IMR-90 (cell line): ENCODE data around the gene PTBP1. TPM values are rescaled to one million over a fixed set of nuclear protein-coding genes. Genes with fewer than 3 reads are reported as not detected.
A peak's percentile ranks its signal among the peaks of the same experiment; 100 is the strongest.

Experiments used
- ATAC-seq: fragments of 200-7000 bp; cut with Tn5 transposase; 2 replicates; pipeline ENCODE4 v1.9.1; 2020; ENCODE audit warnings: low read depth, mild to moderate bottlenecking, moderate library complexity
- BruUV-seq: library from RNA; stranded (reverse); fragments of 400-500 nt; replicated peaks from 2 replicates; lab custom pipeline; 2021; lab: Mats Ljungman, UMichigan
- CTCF ChIA-PET: fragments of 300-600 bp; formaldehyde crosslinking; extraction: SDS; loops from one replicate; lab custom pipeline; 2021; ENCODE audit warnings: antibody characterized with exemption; lab: Yijun Ruan, JAX
- POLR2A ChIA-PET: fragments of 300-600 bp; sonication (Branson Sonifier 250); formaldehyde crosslinking; loops from one replicate; lab custom pipeline; 2022; ENCODE audit warnings: antibody characterized with exemption; ENCODE audit not compliant: unreplicated experiment; lab: Charles Lee
- DNase-seq: peaks from one replicate; pipeline ENCODE4 v3.0.0; 2013
- H2AFZ ChIP-seq: replicated peaks from 2 replicates; pipeline ENCODE3; 2013; ENCODE audit warnings: low read length, mild to moderate bottlenecking; ENCODE audit not compliant: poor library complexity
- H2AK5ac ChIP-seq: 2 replicates; pipeline ENCODE4 v1.6.1; 2013; ENCODE audit warnings: low read depth, low read length, inconsistent platforms
- H2AK9ac ChIP-seq: replicated peaks from 2 replicates; pipeline ENCODE3; 2013; ENCODE audit warnings: mild to moderate bottlenecking, low read depth, low read length, moderate library complexity; ENCODE audit not compliant: poor library complexity
- H2BK120ac ChIP-seq: 2 replicates; pipeline ENCODE4 v1.6.1; 2013; ENCODE audit warnings: low read depth, low read length, inconsistent platforms
- H2BK15ac ChIP-seq: 3 replicates; pipeline ENCODE4 v1.6.1; 2013; ENCODE audit warnings: low read depth, low read length, inconsistent platforms
- H2BK20ac ChIP-seq: 2 replicates; pipeline ENCODE4 v1.6.1; 2013; ENCODE audit warnings: low read depth, mild to moderate bottlenecking, inconsistent platforms, low read length, moderate library complexity
- H2BK5ac ChIP-seq: 2 replicates; pipeline ENCODE4 v1.6.1; 2013; ENCODE audit warnings: mild to moderate bottlenecking, low read depth, low read length, inconsistent platforms; ENCODE audit not compliant: poor library complexity, severe bottlenecking
- H3K14ac ChIP-seq: replicated peaks from 2 replicates; pipeline ENCODE4 v1.6.1; 2013; ENCODE audit warnings: low read depth, low read length, inconsistent platforms
- H3K18ac ChIP-seq: 2 replicates; pipeline ENCODE4 v1.6.1; 2013; ENCODE audit warnings: low read depth, low read length, control low read depth
- H3K23ac ChIP-seq: 2 replicates; pipeline ENCODE4 v1.6.1; 2013; ENCODE audit warnings: low read depth, low read length, inconsistent platforms
- H3K27ac ChIP-seq: 2 replicates; pipeline ENCODE4 v1.5.1; 2013; ENCODE audit warnings: mild to moderate bottlenecking, control low read depth, low read length; ENCODE audit not compliant: insufficient read depth
- H3K27me3 ChIP-seq: 2 replicates; pipeline ENCODE4 v1.6.1; 2013; ENCODE audit warnings: low read length; ENCODE audit not compliant: control insufficient read depth, insufficient read depth
- H3K36me3 ChIP-seq: 2 replicates; pipeline ENCODE4 v1.6.1; 2013; ENCODE audit warnings: low read length, mixed read lengths; ENCODE audit not compliant: control insufficient read depth, insufficient read depth
- H3K4ac ChIP-seq: 2 replicates; pipeline ENCODE4 v1.6.1; 2013; ENCODE audit warnings: low read depth, low read length, inconsistent platforms
- H3K4me1 ChIP-seq: 2 replicates; pipeline ENCODE4 v1.6.1; 2013; ENCODE audit warnings: low read length, mixed read lengths; ENCODE audit not compliant: control insufficient read depth, insufficient read depth
- H3K4me2 ChIP-seq: 2 replicates; pipeline ENCODE4 v1.6.1; 2013; ENCODE audit warnings: low read depth, mild to moderate bottlenecking, control low read depth, low read length, moderate library complexity
- H3K4me3 ChIP-seq: 2 replicates; pipeline ENCODE4 v1.5.1; 2013; ENCODE audit warnings: low read depth, mild to moderate bottlenecking, control low read depth, low read length, moderate library complexity; ENCODE audit not compliant: insufficient read depth
- H3K56ac ChIP-seq: 2 replicates; pipeline ENCODE4 v1.6.1; 2013; ENCODE audit warnings: low read length, inconsistent platforms; ENCODE audit not compliant: insufficient read depth; ENCODE audit errors: extremely low read depth
- H3K79me1 ChIP-seq, 2 experiments: 2 replicates each; pipeline ENCODE4 v1.6.1; 2013; ENCODE audit warnings: low read length in 2 of 2, inconsistent platforms in 1 of 2, low read depth in 1 of 2
- H3K9ac ChIP-seq: 2 replicates; pipeline ENCODE4 v1.6.1; 2013; ENCODE audit warnings: low read depth, low read length, control low read depth
- H3K9me1 ChIP-seq: 2 replicates; pipeline ENCODE4 v1.6.1; 2013; ENCODE audit warnings: low read length, inconsistent platforms; ENCODE audit not compliant: insufficient read depth
- H3K9me3 ChIP-seq: 2 replicates; pipeline ENCODE4 v1.6.1; 2013; ENCODE audit warnings: low read length; ENCODE audit not compliant: control insufficient read depth, insufficient read depth
- H4K20me1 ChIP-seq: 2 replicates; pipeline ENCODE4 v1.6.1; 2013; ENCODE audit warnings: low read length, inconsistent platforms; ENCODE audit not compliant: insufficient read depth
- H4K5ac ChIP-seq: 2 replicates; pipeline ENCODE4 v1.6.1; 2013; ENCODE audit warnings: mild to moderate bottlenecking, low read depth, low read length, control low read depth
- H4K8ac ChIP-seq, 2 experiments: 2 replicates each; pipeline ENCODE4 v1.6.1; 2013; ENCODE audit warnings: low read depth in 2 of 2, low read length in 2 of 2, control low read depth in 1 of 2, inconsistent platforms in 1 of 2
- H4K91ac ChIP-seq: 2 replicates; pipeline ENCODE4 v1.6.1; 2013; ENCODE audit warnings: low read depth, low read length, inconsistent platforms; ENCODE audit not compliant: insufficient read depth
- BHLHE40 ChIP-seq: fragments of 150-350 bp; IDR thresholded peaks from 2 replicates; pipeline ENCODE4 v1.6.1; 2016; ENCODE audit warnings: mild to moderate bottlenecking, low read depth, low read length
- CEBPB ChIP-seq: IDR thresholded peaks from 2 replicates; pipeline ENCODE4 v1.6.1; 2012; ENCODE audit warnings: low read depth, low read length, improper control_type of control experiment
- CHD1 ChIP-seq: IDR thresholded peaks from 2 replicates; pipeline ENCODE4 v1.6.1; 2012; ENCODE audit warnings: low read depth, low read length, improper control_type of control experiment
- FOS ChIP-seq: fragments of 150-350 bp; IDR thresholded peaks from 2 replicates; pipeline ENCODE4 v1.6.1; 2016; ENCODE audit warnings: low read depth, low read length
- MAFK ChIP-seq: IDR thresholded peaks from 2 replicates; pipeline ENCODE4 v1.6.1; 2012; ENCODE audit warnings: low read depth, low read length, improper control_type of control experiment
- MAZ ChIP-seq: IDR thresholded peaks from 2 replicates; pipeline ENCODE4 v1.6.1; 2012; ENCODE audit warnings: low read depth, mild to moderate bottlenecking, low read length, improper control_type of control experiment, moderate library complexity, borderline replicate concordance
- MXI1 ChIP-seq: IDR thresholded peaks from 2 replicates; pipeline ENCODE4 v1.6.1; 2012; ENCODE audit warnings: low read depth, mild to moderate bottlenecking, low read length, moderate library complexity, borderline replicate concordance
- NFE2L2 ChIP-seq: fragments of 150-350 bp; IDR thresholded peaks from 2 replicates; pipeline ENCODE4 v1.6.1; 2016; ENCODE audit warnings: low read depth, mild to moderate bottlenecking, low read length
- POLR2A ChIP-seq: IDR thresholded peaks from 2 replicates; pipeline ENCODE4 v1.6.1; 2012; ENCODE audit warnings: mild to moderate bottlenecking, low read depth, low read length
- RAD21 ChIP-seq: IDR thresholded peaks from 2 replicates; pipeline ENCODE4 v1.6.1; 2012; ENCODE audit warnings: low read length, improper control_type of control experiment
- RCOR1 ChIP-seq: IDR thresholded peaks from 2 replicates; pipeline ENCODE4 v1.6.1; 2012; ENCODE audit warnings: mild to moderate bottlenecking, low read length, improper control_type of control experiment; ENCODE audit not compliant: insufficient replicate concordance
- RFX5 ChIP-seq: IDR thresholded peaks from 2 replicates; pipeline ENCODE4 v1.8.0; 2012; ENCODE audit warnings: low read depth, mild to moderate bottlenecking, low read length, moderate library complexity
- SMC3 ChIP-seq: fragments of 150-350 bp; IDR thresholded peaks from 2 replicates; pipeline ENCODE4 v1.6.1; 2016; ENCODE audit warnings: low read depth, mild to moderate bottlenecking, antibody characterized with exemption, low read length, moderate library complexity
- WGBS, 2 experiments: methylation state at CpG; one replicate each; pipeline versions ENCODE4 v1.1.5 to v1.1.7; 2013; ENCODE audit warnings: missing lambda C conversion rate in 2 of 2; ENCODE audit not compliant: insufficient read length in 1 of 2; ENCODE audit errors: extremely low coverage in 2 of 2; 5-methylcytosine and 5-hydroxymethylcytosine counted together
- dilution Hi-C: fragments of 300-500 bp; cut with HindIII; formaldehyde crosslinking; loops from one replicate; pipeline ENCODE4 v1.14.3; 2018; ENCODE audit warnings: low sequenced_read_pairs; ENCODE audit not compliant: unreplicated experiment
- in situ Hi-C: fragments of 300-500 bp; cut with MboI; formaldehyde crosslinking; loops from 3 replicates; pipeline ENCODE4 v1.14.3; 2019; ENCODE audit warnings: low sequenced_read_pairs, inconsistent platforms, mixed read lengths
- intact Hi-C: fragments of 100-400 bp; cut with micrococcal nuclease; formaldehyde crosslinking; loops from 2 replicates; pipeline ENCODE4 v1.10.0; 2022
- polyA plus RNA-seq, 3 experiments: library from polyadenylated mRNA; depleted of rRNA; stranded (reverse); fragments of >200 nt; gene quantifications; 2 replicates each; pipeline ENCODE4 v1.2.3, GENCODE V29; 2012; ENCODE audit warnings: low replicate concordance in 1 of 3
- total RNA-seq: library from RNA; depleted of rRNA; stranded (reverse); fragments of >200 nt; gene quantifications from 2 replicates; pipeline ENCODE4 v1.2.3, GENCODE V29; 2012
- TF ChIP-seq, protein P1 (sequence below): fragments of 150-350 bp; IDR thresholded peaks from 2 replicates; pipeline ENCODE4 v1.6.1; 2016; ENCODE audit warnings: low read depth, mild to moderate bottlenecking, low read length, moderate library complexity, borderline replicate concordance
- TF ChIP-seq, protein P2 (sequence below): fragments of 150-350 bp; IDR thresholded peaks from 2 replicates; pipeline ENCODE4 v1.6.1; 2017; ENCODE audit warnings: mild to moderate bottlenecking, antibody characterized with exemption, low read length, low read depth
- TF ChIP-seq, protein P3 (sequence below): conservative IDR thresholded peaks from 2 replicates; pipeline ENCODE4 v1.5.1; 2012; ENCODE audit warnings: mild to moderate bottlenecking, low read depth, low read length, improper control_type of control experiment

Gene PTBP1
- total and polyA plus RNA-seq, 2 of the 4 experiments (the other 2 are of a cell fraction): 146 to 269 TPM

DNA sequence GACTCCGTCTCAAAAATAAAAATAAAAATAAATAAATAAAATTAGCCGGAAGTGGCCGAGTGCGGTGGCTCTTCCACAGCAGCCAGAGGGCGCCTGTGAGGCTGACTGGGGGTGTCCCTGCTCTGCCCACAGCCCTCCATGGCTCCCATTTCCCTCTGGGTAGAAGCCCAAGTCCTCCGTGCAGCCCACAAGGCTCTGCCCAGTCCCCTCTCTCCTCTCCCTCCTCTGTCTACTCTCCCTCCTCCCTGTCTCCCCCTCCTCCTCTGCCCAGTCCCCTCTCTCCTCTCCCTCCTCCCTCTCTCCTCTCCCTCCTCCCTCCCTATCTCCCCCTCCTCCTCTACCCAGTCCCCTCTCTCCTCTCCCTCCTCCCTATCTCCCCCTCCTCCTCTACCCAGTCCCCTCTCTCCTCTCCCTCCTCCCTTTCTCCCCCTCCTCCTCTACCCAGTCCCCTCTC is 25.9 kb upstream of the PTBP1 start:
- no peaks in the 10 kb centered on the region; the same call in 1 of the 2 replicates for H3K4me1 ChIP-seq
- no peak overlapping the region for H2AFZ ChIP-seq
- H2BK20ac ChIP-seq: no peak overlapping the region
- TF ChIP-seq POLR2A (no peak), BHLHE40 (no peak), SMC3 (peak; percentile 58), MAFK (no peak), RCOR1 (no peak), MAZ (no peak), CHD1 (no peak), MXI1 (no peak), RFX5 (no peak), RAD21 (peak; percentile 47), NFE2L2 (no peak), CEBPB (no peak), FOS (no peak)
- TF ChIP-seq, protein P1, sequence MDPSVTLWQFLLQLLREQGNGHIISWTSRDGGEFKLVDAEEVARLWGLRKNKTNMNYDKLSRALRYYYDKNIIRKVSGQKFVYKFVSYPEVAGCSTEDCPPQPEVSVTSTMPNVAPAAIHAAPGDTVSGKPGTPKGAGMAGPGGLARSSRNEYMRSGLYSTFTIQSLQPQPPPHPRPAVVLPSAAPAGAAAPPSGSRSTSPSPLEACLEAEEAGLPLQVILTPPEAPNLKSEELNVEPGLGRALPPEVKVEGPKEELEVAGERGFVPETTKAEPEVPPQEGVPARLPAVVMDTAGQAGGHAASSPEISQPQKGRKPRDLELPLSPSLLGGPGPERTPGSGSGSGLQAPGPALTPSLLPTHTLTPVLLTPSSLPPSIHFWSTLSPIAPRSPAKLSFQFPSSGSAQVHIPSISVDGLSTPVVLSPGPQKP: no peak
- TF ChIP-seq, protein P2, sequence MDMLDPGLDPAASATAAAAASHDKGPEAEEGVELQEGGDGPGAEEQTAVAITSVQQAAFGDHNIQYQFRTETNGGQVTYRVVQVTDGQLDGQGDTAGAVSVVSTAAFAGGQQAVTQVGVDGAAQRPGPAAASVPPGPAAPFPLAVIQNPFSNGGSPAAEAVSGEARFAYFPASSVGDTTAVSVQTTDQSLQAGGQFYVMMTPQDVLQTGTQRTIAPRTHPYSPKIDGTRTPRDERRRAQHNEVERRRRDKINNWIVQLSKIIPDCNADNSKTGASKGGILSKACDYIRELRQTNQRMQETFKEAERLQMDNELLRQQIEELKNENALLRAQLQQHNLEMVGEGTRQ: no peak
- TF ChIP-seq, protein P3, sequence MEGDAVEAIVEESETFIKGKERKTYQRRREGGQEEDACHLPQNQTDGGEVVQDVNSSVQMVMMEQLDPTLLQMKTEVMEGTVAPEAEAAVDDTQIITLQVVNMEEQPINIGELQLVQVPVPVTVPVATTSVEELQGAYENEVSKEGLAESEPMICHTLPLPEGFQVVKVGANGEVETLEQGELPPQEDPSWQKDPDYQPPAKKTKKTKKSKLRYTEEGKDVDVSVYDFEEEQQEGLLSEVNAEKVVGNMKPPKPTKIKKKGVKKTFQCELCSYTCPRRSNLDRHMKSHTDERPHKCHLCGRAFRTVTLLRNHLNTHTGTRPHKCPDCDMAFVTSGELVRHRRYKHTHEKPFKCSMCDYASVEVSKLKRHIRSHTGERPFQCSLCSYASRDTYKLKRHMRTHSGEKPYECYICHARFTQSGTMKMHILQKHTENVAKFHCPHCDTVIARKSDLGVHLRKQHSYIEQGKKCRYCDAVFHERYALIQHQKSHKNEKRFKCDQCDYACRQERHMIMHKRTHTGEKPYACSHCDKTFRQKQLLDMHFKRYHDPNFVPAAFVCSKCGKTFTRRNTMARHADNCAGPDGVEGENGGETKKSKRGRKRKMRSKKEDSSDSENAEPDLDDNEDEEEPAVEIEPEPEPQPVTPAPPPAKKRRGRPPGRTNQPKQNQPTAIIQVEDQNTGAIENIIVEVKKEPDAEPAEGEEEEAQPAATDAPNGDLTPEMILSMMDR: peak; percentile 57
- H3K9ac ChIP-seq: no peak overlapping the region
- H4K5ac ChIP-seq: no peak overlapping the region
- H2BK120ac ChIP-seq: no peak overlapping the region
- H4K91ac ChIP-seq: no peak overlapping the region
- no peak overlapping the region for H3K4me2 ChIP-seq
- no peaks in the 10 kb centered on the region for H3K9me3 ChIP-seq
- H3K56ac ChIP-seq: no peak overlapping the region
- no peaks in the 10 kb centered on the region for H3K27me3 ChIP-seq
- ChIA-PET CTCF (interaction anchor here (1.1 to 1.4 kb wide), 2 partner anchors 31 to 145 kb away, joined by 4 read pairs; no protein-coding TSS in a partner anchor), POLR2A (no interaction called here)
- H2BK15ac ChIP-seq: no peak overlapping the region
- H3K18ac ChIP-seq: no peak overlapping the region
- BruUV-seq: no TSS peak
- in situ Hi-C loops: no loop called here
- peak; percentile 43 for DNase-seq
- dilution Hi-C loops: no loop called here
- intact Hi-C loops: loop anchor here (2.0 to 5.0 kb wide), 2 partner anchors 27 to 86 kb away; partner anchors contain the start of gene CFD
- H3K79me1 ChIP-seq: no peaks in the 10 kb centered on the region
- H3K9me1 ChIP-seq: no peaks in the 10 kb centered on the region
- no peak overlapping the region for H3K4ac ChIP-seq
- no peak overlapping the region for H3K14ac ChIP-seq
- H3K36me3 ChIP-seq: no peaks in the 10 kb centered on the region
- H3K27ac ChIP-seq: no peak overlapping the region
- H4K20me1 ChIP-seq: no peaks in the 10 kb centered on the region
- no peak overlapping the region for H4K8ac ChIP-seq
- H2AK5ac ChIP-seq: no peak overlapping the region; the same call in 1 of the 2 replicates
- WGBS, 2 experiments: 59% methylated on average over 2 of the region's 6 CpGs; no CpG with 5 or more reads in 1 of the 2 experiments
- H2AK9ac ChIP-seq: no peak overlapping the region
- no peak overlapping the region for H3K23ac ChIP-seq
- no peak for ATAC-seq
- no peak overlapping the region for H2BK5ac ChIP-seq
- H3K4me3 ChIP-seq: no peak overlapping the region
